Astrocyte (in vitro differentiated cells and primary cell): ENCODE measurements around the gene HBM. TPM values are rescaled to one million over a fixed set of nuclear protein-coding genes. Genes with fewer than 3 reads are reported as not detected.
A peak's percentile ranks its signal among the peaks of the same experiment; 100 is the strongest.

Experiments
- DNase-seq: peaks from one replicate; pipeline ENCODE4 v3.0.0-alpha.2; 2010; ENCODE audit warnings: low read depth
- FAIRE-seq: peaks from 2 replicates; lab custom pipeline; 2011; peaks lifted over from hg19 to GRCh38; lab: Jason Lieb, UNC
- H2AFZ ChIP-seq: 2 replicates; pipeline ENCODE4 v1.6.0; 2012; ENCODE audit warnings: low read depth, low read length, inconsistent platforms
- H3K27ac ChIP-seq: 2 replicates; pipeline ENCODE4 v1.5.1; 2011; ENCODE audit warnings: low read depth, low read length, inconsistent platforms
- H3K27me3 ChIP-seq: 2 replicates; pipeline ENCODE4 v1.6.0; 2011; ENCODE audit warnings: low read length, inconsistent platforms; ENCODE audit not compliant: insufficient read depth
- H3K36me3 ChIP-seq: 2 replicates; pipeline ENCODE4 v1.5.1; 2011; ENCODE audit warnings: low read length, inconsistent platforms; ENCODE audit not compliant: insufficient read depth
- H3K4me1 ChIP-seq: 2 replicates; pipeline ENCODE4 v1.5.1; 2011; ENCODE audit warnings: low read length, inconsistent platforms; ENCODE audit not compliant: insufficient read depth
- H3K4me2 ChIP-seq: 2 replicates; pipeline ENCODE4 v1.6.0; 2012; ENCODE audit warnings: low read length, inconsistent platforms
- H3K4me3 ChIP-seq: 2 replicates; pipeline ENCODE4 v1.5.1; 2011; ENCODE audit warnings: low read depth, mild to moderate bottlenecking, low read length, inconsistent platforms; ENCODE audit not compliant: insufficient read depth
- H3K79me2 ChIP-seq: 2 replicates; pipeline ENCODE4 v1.6.0; 2012; ENCODE audit warnings: mild to moderate bottlenecking, low read length, inconsistent platforms; ENCODE audit not compliant: insufficient read depth
- H3K9ac ChIP-seq: 2 replicates; pipeline ENCODE4 v1.6.0; 2012; ENCODE audit warnings: mild to moderate bottlenecking, low read length, inconsistent platforms
- H3K9me3 ChIP-seq: 2 replicates; pipeline ENCODE4 v1.5.1; 2012; ENCODE audit warnings: low read depth, mild to moderate bottlenecking, low read length, inconsistent platforms; ENCODE audit not compliant: insufficient read depth
- H4K20me1 ChIP-seq: 2 replicates; pipeline ENCODE4 v1.6.0; 2012; ENCODE audit warnings: low read length, inconsistent platforms; ENCODE audit not compliant: insufficient read depth
- H3K27ac Mint-ChIP-seq: one replicate; pipeline ENCODE4 v1.8.0; 2021; ENCODE audit warnings: mild to moderate bottlenecking, mixed read lengths; ENCODE audit not compliant: unreplicated experiment
- H3K27me3 Mint-ChIP-seq: one replicate; pipeline ENCODE4 v1.8.0; 2021; ENCODE audit warnings: low read depth, mixed read lengths; ENCODE audit not compliant: unreplicated experiment
- H3K36me3 Mint-ChIP-seq: one replicate; pipeline ENCODE4 v1.8.0; 2021; ENCODE audit warnings: low read depth, mixed read lengths; ENCODE audit not compliant: unreplicated experiment
- H3K4me1 Mint-ChIP-seq: one replicate; pipeline ENCODE4 v1.8.0; 2021; ENCODE audit warnings: low read depth, mixed read lengths; ENCODE audit not compliant: unreplicated experiment
- H3K4me3 Mint-ChIP-seq: one replicate; pipeline ENCODE4 v1.8.0; 2021; ENCODE audit warnings: mild to moderate bottlenecking, moderate library complexity, mixed read lengths; ENCODE audit not compliant: unreplicated experiment
- H3K9me3 Mint-ChIP-seq: one replicate; pipeline ENCODE4 v1.8.0; 2021; ENCODE audit warnings: mild to moderate bottlenecking, mixed read lengths; ENCODE audit not compliant: unreplicated experiment
- EZH2 ChIP-seq: IDR thresholded peaks from 2 replicates; pipeline ENCODE4 v1.6.1; 2012; ENCODE audit warnings: mild to moderate bottlenecking, low read length, inconsistent platforms; ENCODE audit not compliant: insufficient read depth
- total RNA-seq: library from RNA; stranded (reverse); gene quantifications from 2 replicates; pipeline ENCODE4 v1.2.1, GENCODE V29; 2021
- TF ChIP-seq, protein P1 (sequence below): IDR thresholded peaks from 2 replicates; pipeline ENCODE4 v1.5.1; 2011; ENCODE audit warnings: low read depth, mild to moderate bottlenecking, inconsistent platforms, low read length, moderate library complexity; ENCODE audit not compliant: insufficient read depth

The HBM gene
- total RNA-seq, 1 donor from 2014 or later: not detected

DNA sequence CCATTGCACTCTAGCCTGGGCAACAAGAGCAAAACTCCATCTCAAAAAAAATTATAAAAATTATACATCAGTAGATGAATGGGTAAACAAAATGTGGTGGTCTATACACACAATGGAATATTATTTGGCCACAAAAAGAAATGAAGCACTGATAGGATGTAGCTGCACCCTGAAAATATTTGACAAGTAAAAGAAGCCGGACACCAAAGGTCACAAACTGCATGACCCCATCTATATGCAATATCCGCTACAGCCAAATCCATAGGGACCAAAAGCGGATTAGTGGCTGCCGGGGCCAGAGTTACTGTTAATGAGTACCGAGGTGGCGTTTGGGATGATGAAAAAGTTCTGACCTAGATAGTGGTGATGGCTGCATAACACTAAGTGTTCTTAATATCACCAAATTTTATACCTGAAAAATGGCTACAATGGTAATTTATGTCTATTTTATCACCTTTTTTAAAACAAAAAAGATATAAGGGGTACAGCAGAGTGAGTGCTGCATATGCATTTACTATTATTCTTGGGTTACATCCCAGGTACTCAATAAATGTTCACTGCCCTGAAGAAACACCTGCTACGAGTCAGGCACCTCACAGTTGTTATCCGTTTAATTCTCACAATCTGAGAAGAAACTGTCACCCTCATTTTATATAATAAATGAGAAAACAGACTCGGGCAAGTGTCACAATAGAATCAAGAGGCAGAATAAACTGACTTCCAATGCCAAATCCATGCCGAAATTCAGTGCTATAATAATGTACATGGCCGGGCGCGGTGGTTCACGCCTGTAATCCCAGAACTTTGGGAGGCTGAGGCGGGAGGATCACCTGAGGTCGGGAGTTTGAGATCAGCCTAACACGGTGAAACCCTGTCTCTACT lies 13.7 kb downstream of the HBM start:
- Histone ChIP-seq H3K9me3 (no peaks in the 10 kb centered on the region), H3K4me1 (peaks cover 10% of the 10 kb centered on the region), H3K9ac (no peak overlapping the region), H3K4me2 (peak overlapping the region; percentile 79), H3K36me3 (no peaks in the 10 kb centered on the region), H4K20me1 (peaks cover 42% of the 10 kb centered on the region), H2AFZ (no peak overlapping the region), H3K27me3 (peaks cover 37% of the 10 kb centered on the region), H3K27ac (no peak overlapping the region), H3K4me3 (no peak overlapping the region), H3K79me2 (no peaks in the 10 kb centered on the region)
- Mint-ChIP-seq H3K9me3 (no peaks in the 10 kb centered on the region), H3K27ac (no peak overlapping the region), H3K4me1 (no peaks in the 10 kb centered on the region), H3K36me3 (peaks cover under 1% of the 10 kb centered on the region), H3K27me3 (peaks cover 34% of the 10 kb centered on the region), H3K4me3 (peak overlapping the region; percentile 68)
- TF ChIP-seq, protein P1, sequence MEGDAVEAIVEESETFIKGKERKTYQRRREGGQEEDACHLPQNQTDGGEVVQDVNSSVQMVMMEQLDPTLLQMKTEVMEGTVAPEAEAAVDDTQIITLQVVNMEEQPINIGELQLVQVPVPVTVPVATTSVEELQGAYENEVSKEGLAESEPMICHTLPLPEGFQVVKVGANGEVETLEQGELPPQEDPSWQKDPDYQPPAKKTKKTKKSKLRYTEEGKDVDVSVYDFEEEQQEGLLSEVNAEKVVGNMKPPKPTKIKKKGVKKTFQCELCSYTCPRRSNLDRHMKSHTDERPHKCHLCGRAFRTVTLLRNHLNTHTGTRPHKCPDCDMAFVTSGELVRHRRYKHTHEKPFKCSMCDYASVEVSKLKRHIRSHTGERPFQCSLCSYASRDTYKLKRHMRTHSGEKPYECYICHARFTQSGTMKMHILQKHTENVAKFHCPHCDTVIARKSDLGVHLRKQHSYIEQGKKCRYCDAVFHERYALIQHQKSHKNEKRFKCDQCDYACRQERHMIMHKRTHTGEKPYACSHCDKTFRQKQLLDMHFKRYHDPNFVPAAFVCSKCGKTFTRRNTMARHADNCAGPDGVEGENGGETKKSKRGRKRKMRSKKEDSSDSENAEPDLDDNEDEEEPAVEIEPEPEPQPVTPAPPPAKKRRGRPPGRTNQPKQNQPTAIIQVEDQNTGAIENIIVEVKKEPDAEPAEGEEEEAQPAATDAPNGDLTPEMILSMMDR: no peak
- TF ChIP-seq EZH2: no peak
- no peak for FAIRE-seq
- DNase-seq: no peak

DNA sequence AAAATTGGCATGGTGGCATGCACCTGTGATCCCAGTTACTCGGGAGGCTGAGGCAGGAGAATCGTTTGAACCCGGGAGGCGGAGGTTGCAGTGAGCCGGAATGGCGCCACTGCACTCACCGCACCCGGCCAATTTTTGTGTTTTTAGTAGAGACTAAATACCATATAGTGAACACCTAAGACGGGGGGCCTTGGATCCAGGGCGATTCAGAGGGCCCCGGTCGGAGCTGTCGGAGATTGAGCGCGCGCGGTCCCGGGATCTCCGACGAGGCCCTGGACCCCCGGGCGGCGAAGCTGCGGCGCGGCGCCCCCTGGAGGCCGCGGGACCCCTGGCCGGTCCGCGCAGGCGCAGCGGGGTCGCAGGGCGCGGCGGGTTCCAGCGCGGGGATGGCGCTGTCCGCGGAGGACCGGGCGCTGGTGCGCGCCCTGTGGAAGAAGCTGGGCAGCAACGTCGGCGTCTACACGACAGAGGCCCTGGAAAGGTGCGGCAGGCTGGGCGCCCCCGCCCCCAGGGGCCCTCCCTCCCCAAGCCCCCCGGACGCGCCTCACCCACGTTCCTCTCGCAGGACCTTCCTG lies 14.4 kb downstream of the HBM start, which contains the start of gene HBQ1:
HBQ1 (plus strand) TSS at position 359 of the 575 bp plus-strand sequence; CDS start at position 387, 28 bp downstream.
- peaks cover 40% of the 10 kb centered on the region for H4K20me1 ChIP-seq
- FAIRE-seq (no peak), DNase-seq (no peak)
- H3K9ac ChIP-seq: no peak within 1 kb of the TSS
- H3K27me3 ChIP-seq: peaks cover 30% of the 10 kb centered on the region
- peaks cover 2% of the 10 kb centered on the region for H3K36me3 ChIP-seq
- Mint-ChIP-seq H3K4me3 (peak within 1 kb of the TSS; percentile 69), H3K4me1 (no peaks in the 10 kb centered on the region), H3K27me3 (peaks cover 26% of the 10 kb centered on the region), H3K9me3 (no peaks in the 10 kb centered on the region), H3K36me3 (peaks cover 2% of the 10 kb centered on the region), H3K27ac (no peak within 1 kb of the TSS)
- TF ChIP-seq EZH2: no peak
- TF ChIP-seq, protein P1: peak; percentile 28
- H2AFZ ChIP-seq: no peak within 1 kb of the TSS
- H3K4me3 ChIP-seq: peak within 1 kb of the TSS; percentile 37
- H3K4me1 ChIP-seq: peaks cover 10% of the 10 kb centered on the region
- peak within 1 kb of the TSS; percentile 79 for H3K4me2 ChIP-seq
- no peaks in the 10 kb centered on the region for H3K9me3 ChIP-seq
- H3K79me2 ChIP-seq: no peaks in the 10 kb centered on the region
- no peak within 1 kb of the TSS for H3K27ac ChIP-seq
